ENCODE data around the gene IGF2.

- TF ChIP-seq REST (IDR thresholded peaks at IDR 0.05; ENCODE audit: insufficient read depth in 1 of 2, low read depth in 2 of 2, low read length in 2 of 2) (no peak), POLR2AphosphoS5 (IDR thresholded peaks at IDR 0.05; ENCODE audit: low read depth, low read length) (no peak), SIN3A (IDR thresholded peaks at IDR 0.05; ENCODE audit: borderline replicate concordance, insufficient read depth, low read length) (no peak), TAF1 (IDR thresholded peaks at IDR 0.05; ENCODE audit: borderline replicate concordance, insufficient read depth, low read length) (no peak), FOXP2 (optimal IDR thresholded peaks at IDR 0.05; ENCODE audit: borderline replicate concordance, extremely low read depth, extremely low read length, insufficient read depth) (no peak)
These were observed 47.6 kb upstream of the IGF2 start for GRCh38 chr11:2186669-2187279.
